ENCODE data around the gene CXCR6. TPM values are rescaled to one million over a fixed set of nuclear protein-coding genes. Genes with fewer than 3 reads are reported as not detected.

Gene CXCR6
- total and polyA plus RNA-seq, 2 experiments from 2014 or later: 0.10 TPM; not detected in 1

DNA sequence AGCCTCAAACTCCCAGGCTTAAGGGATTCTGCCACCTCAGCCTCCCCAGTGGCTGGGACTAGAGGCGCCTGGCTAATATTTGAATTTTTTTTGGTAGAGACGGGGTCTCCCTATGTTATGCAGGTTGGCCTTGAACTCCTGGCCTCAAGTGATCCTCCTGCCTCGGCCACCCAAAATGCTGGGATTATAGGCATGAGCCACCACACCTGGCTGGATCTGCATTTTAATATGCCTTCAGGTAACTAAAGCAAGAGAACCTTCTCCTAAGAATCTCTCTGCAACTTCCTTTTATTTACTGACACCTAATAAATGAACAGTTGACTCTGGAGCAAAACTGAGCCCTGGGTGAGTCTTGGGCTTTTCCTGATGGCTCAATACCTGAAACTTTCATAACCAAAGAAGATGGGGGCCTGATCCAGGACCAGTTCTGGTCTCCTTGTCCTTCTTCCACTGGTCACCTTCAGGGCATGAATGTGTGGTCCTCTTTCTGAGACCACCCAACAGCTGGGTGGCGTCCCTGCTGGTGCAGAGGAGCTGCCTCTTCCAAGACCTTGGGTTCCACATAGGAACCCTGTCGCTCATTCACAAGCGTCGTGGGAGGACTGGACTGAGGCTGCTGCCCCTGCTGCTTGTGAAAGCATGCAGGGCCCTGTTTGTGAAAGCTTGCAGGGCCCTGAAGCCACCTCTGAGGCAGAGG is 28.8 kb upstream of the CXCR6 start (continued):
- TF ChIP-seq, protein P1, sequence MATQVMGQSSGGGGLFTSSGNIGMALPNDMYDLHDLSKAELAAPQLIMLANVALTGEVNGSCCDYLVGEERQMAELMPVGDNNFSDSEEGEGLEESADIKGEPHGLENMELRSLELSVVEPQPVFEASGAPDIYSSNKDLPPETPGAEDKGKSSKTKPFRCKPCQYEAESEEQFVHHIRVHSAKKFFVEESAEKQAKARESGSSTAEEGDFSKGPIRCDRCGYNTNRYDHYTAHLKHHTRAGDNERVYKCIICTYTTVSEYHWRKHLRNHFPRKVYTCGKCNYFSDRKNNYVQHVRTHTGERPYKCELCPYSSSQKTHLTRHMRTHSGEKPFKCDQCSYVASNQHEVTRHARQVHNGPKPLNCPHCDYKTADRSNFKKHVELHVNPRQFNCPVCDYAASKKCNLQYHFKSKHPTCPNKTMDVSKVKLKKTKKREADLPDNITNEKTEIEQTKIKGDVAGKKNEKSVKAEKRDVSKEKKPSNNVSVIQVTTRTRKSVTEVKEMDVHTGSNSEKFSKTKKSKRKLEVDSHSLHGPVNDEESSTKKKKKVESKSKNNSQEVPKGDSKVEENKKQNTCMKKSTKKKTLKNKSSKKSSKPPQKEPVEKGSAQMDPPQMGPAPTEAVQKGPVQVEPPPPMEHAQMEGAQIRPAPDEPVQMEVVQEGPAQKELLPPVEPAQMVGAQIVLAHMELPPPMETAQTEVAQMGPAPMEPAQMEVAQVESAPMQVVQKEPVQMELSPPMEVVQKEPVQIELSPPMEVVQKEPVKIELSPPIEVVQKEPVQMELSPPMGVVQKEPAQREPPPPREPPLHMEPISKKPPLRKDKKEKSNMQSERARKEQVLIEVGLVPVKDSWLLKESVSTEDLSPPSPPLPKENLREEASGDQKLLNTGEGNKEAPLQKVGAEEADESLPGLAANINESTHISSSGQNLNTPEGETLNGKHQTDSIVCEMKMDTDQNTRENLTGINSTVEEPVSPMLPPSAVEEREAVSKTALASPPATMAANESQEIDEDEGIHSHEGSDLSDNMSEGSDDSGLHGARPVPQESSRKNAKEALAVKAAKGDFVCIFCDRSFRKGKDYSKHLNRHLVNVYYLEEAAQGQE (IDR thresholded peaks at IDR 0.05; ENCODE audit: unreplicated experiment): no peak
- no peak for TF ChIP-seq ZNF331 (CRISPR knock-in tag; IDR thresholded peaks at IDR 0.05; ENCODE audit: low read depth)
- TF ChIP-seq, protein P2, sequence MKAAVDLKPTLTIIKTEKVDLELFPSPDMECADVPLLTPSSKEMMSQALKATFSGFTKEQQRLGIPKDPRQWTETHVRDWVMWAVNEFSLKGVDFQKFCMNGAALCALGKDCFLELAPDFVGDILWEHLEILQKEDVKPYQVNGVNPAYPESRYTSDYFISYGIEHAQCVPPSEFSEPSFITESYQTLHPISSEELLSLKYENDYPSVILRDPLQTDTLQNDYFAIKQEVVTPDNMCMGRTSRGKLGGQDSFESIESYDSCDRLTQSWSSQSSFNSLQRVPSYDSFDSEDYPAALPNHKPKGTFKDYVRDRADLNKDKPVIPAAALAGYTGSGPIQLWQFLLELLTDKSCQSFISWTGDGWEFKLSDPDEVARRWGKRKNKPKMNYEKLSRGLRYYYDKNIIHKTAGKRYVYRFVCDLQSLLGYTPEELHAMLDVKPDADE (IDR thresholded peaks at IDR 0.05): no peak
- TF ChIP-seq CREB1 (CRISPR knock-in tag; IDR thresholded peaks at IDR 0.05; ENCODE audit: low read depth): no peak

DNA sequence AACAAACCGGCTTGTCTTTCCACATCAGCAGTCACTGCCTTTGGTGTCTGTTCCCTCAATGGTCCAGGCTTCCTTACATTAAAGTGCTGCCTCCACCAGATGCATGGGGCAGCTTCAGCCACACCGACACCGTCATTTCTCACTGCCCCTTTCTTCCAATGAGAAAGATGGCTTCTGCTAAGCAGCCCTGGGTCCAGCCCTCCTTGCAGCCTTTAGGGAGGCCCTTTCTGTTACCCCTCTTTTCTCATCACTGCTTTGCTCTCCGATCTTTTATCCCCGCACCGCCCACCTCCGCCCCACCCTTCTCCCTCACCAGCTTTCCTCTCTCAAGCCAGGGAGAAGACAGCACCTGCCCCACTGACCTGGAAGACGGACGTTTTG is 28.2 kb upstream of the CXCR6 start:
- H3K4me1 Mint-ChIP-seq: peaks cover 10% of the 10 kb centered on the region
- Histone ChIP-seq H3K27me3 (ENCODE audit: insufficient read depth) (no peaks in the 10 kb centered on the region), H3K79me2 (replicated peaks; ENCODE audit: insufficient read depth) (no peaks in the 10 kb centered on the region), H3K4me3 (no peak overlapping the region), H4K20me1 (replicated peaks; ENCODE audit: insufficient read depth) (no peaks in the 10 kb centered on the region), H3F3A (replicated peaks; ENCODE audit: low read depth) (no peaks in the 10 kb centered on the region), H3K27ac (ENCODE audit: low read depth) (no peak overlapping the region), H3K4me1 (ENCODE audit: insufficient read depth) (no peaks in the 10 kb centered on the region), H3K9me2 (ENCODE audit: insufficient read depth) (no peaks in the 10 kb centered on the region), H3K36me3 (ENCODE audit: insufficient read depth) (no peaks in the 10 kb centered on the region), H2AFZ (no peak overlapping the region), H3K4me2 (no peak overlapping the region)
- no peak for ATAC-seq
- H3K4me3 Mint-ChIP-seq: no peak overlapping the region
- no peaks in the 10 kb centered on the region for H3K36me3 Mint-ChIP-seq (ENCODE audit: low read depth)
- no peaks in the 10 kb centered on the region for H3K9me3 Mint-ChIP-seq
- H3K27me3 Mint-ChIP-seq (ENCODE audit: insufficient read depth, low read depth, poor library complexity): peaks cover 10% of the 10 kb centered on the region
- H3K27ac Mint-ChIP-seq: no peak overlapping the region
- no peak for DNase-seq (ENCODE audit: low spot score)
- TF ChIP-seq EZH2phosphoT487 (IDR thresholded peaks at IDR 0.05; ENCODE audit: unreplicated experiment) (no peak), STAT1 (IDR thresholded peaks at IDR 0.05; ENCODE audit: unreplicated experiment) (no peak), NANOG (IDR thresholded peaks at IDR 0.05; ENCODE audit: borderline replicate concordance) (no peak), POLR2AphosphoS5 (IDR thresholded peaks at IDR 0.05; ENCODE audit: low read depth) (no peak), EZH2 (IDR thresholded peaks at IDR 0.05; ENCODE audit: low read depth, unreplicated experiment) (no peak)
- TF ChIP-seq, protein P3, sequence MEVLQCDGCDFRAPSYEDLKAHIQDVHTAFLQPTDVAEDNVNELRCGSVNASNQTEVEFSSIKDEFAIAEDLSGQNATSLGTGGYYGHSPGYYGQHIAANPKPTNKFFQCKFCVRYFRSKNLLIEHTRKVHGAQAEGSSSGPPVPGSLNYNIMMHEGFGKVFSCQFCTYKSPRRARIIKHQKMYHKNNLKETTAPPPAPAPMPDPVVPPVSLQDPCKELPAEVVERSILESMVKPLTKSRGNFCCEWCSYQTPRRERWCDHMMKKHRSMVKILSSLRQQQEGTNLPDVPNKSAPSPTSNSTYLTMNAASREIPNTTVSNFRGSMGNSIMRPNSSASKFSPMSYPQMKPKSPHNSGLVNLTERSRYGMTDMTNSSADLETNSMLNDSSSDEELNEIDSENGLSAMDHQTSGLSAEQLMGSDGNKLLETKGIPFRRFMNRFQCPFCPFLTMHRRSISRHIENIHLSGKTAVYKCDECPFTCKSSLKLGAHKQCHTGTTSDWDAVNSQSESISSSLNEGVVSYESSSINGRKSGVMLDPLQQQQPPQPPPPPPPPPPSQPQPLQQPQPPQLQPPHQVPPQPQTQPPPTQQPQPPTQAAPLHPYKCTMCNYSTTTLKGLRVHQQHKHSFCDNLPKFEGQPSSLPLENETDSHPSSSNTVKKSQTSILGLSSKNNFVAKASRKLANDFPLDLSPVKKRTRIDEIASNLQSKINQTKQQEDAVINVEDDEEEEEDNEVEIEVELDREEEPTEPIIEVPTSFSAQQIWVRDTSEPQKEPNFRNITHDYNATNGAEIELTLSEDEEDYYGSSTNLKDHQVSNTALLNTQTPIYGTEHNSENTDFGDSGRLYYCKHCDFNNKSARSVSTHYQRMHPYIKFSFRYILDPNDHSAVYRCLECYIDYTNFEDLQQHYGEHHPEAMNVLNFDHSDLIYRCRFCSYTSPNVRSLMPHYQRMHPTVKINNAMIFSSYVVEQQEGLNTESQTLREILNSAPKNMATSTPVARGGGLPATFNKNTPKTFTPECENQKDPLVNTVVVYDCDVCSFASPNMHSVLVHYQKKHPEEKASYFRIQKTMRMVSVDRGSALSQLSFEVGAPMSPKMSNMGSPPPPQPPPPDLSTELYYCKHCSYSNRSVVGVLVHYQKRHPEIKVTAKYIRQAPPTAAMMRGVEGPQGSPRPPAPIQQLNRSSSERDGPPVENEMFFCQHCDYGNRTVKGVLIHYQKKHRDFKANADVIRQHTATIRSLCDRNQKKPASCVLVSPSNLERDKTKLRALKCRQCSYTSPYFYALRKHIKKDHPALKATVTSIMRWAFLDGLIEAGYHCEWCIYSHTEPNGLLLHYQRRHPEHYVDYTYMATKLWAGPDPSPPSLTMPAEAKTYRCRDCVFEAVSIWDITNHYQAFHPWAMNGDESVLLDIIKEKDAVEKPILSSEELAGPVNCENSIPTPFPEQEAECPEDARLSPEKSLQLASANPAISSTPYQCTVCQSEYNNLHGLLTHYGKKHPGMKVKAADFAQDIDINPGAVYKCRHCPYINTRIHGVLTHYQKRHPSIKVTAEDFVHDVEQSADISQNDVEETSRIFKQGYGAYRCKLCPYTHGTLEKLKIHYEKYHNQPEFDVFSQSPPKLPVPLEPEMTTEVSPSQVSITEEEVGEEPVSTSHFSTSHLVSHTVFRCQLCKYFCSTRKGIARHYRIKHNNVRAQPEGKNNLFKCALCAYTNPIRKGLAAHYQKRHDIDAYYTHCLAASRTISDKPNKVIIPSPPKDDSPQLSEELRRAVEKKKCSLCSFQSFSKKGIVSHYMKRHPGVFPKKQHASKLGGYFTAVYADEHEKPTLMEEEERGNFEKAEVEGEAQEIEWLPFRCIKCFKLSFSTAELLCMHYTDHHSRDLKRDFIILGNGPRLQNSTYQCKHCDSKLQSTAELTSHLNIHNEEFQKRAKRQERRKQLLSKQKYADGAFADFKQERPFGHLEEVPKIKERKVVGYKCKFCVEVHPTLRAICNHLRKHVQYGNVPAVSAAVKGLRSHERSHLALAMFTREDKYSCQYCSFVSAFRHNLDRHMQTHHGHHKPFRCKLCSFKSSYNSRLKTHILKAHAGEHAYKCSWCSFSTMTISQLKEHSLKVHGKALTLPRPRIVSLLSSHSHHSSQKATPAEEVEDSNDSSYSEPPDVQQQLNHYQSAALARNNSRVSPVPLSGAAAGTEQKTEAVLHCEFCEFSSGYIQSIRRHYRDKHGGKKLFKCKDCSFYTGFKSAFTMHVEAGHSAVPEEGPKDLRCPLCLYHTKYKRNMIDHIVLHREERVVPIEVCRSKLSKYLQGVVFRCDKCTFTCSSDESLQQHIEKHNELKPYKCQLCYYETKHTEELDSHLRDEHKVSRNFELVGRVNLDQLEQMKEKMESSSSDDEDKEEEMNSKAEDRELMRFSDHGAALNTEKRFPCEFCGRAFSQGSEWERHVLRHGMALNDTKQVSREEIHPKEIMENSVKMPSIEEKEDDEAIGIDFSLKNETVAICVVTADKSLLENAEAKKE (CRISPR knock-in tag; IDR thresholded peaks at IDR 0.05): no peak
- TF ChIP-seq, protein P4, sequence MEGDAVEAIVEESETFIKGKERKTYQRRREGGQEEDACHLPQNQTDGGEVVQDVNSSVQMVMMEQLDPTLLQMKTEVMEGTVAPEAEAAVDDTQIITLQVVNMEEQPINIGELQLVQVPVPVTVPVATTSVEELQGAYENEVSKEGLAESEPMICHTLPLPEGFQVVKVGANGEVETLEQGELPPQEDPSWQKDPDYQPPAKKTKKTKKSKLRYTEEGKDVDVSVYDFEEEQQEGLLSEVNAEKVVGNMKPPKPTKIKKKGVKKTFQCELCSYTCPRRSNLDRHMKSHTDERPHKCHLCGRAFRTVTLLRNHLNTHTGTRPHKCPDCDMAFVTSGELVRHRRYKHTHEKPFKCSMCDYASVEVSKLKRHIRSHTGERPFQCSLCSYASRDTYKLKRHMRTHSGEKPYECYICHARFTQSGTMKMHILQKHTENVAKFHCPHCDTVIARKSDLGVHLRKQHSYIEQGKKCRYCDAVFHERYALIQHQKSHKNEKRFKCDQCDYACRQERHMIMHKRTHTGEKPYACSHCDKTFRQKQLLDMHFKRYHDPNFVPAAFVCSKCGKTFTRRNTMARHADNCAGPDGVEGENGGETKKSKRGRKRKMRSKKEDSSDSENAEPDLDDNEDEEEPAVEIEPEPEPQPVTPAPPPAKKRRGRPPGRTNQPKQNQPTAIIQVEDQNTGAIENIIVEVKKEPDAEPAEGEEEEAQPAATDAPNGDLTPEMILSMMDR (conservative IDR thresholded peaks at IDR 0.05; ENCODE audit: low read depth in 2 of 2): no peak

Data from GM23338 (cell line).